Astrocyte (in vitro differentiated cells and primary cell): ENCODE data around the gene ALKBH3. TPM values are rescaled to one million over a fixed set of nuclear protein-coding genes. Genes with fewer than 3 reads are reported as not detected.

Source experiments
- DNase-seq: peaks from one replicate; pipeline ENCODE4 v3.0.0-alpha.2; 2010; ENCODE audit warnings: low read depth
- FAIRE-seq: peaks from 2 replicates; lab custom pipeline; 2011; peaks lifted over from hg19 to GRCh38; lab: Jason Lieb, UNC
- H2AFZ ChIP-seq: 2 replicates; pipeline ENCODE4 v1.6.0; 2012; ENCODE audit warnings: low read depth, low read length, inconsistent platforms
- H3K27ac ChIP-seq: 2 replicates; pipeline ENCODE4 v1.5.1; 2011; ENCODE audit warnings: low read depth, low read length, inconsistent platforms
- H3K27me3 ChIP-seq: 2 replicates; pipeline ENCODE4 v1.6.0; 2011; ENCODE audit warnings: low read length, inconsistent platforms; ENCODE audit not compliant: insufficient read depth
- H3K36me3 ChIP-seq: 2 replicates; pipeline ENCODE4 v1.5.1; 2011; ENCODE audit warnings: low read length, inconsistent platforms; ENCODE audit not compliant: insufficient read depth
- H3K4me1 ChIP-seq: 2 replicates; pipeline ENCODE4 v1.5.1; 2011; ENCODE audit warnings: low read length, inconsistent platforms; ENCODE audit not compliant: insufficient read depth
- H3K4me2 ChIP-seq: 2 replicates; pipeline ENCODE4 v1.6.0; 2012; ENCODE audit warnings: low read length, inconsistent platforms
- H3K4me3 ChIP-seq: 2 replicates; pipeline ENCODE4 v1.5.1; 2011; ENCODE audit warnings: low read depth, mild to moderate bottlenecking, low read length, inconsistent platforms; ENCODE audit not compliant: insufficient read depth
- H3K79me2 ChIP-seq: 2 replicates; pipeline ENCODE4 v1.6.0; 2012; ENCODE audit warnings: mild to moderate bottlenecking, low read length, inconsistent platforms; ENCODE audit not compliant: insufficient read depth
- H3K9ac ChIP-seq: 2 replicates; pipeline ENCODE4 v1.6.0; 2012; ENCODE audit warnings: mild to moderate bottlenecking, low read length, inconsistent platforms
- H3K9me3 ChIP-seq: 2 replicates; pipeline ENCODE4 v1.5.1; 2012; ENCODE audit warnings: low read depth, mild to moderate bottlenecking, low read length, inconsistent platforms; ENCODE audit not compliant: insufficient read depth
- H4K20me1 ChIP-seq: 2 replicates; pipeline ENCODE4 v1.6.0; 2012; ENCODE audit warnings: low read length, inconsistent platforms; ENCODE audit not compliant: insufficient read depth
- H3K27ac Mint-ChIP-seq: one replicate; pipeline ENCODE4 v1.8.0; 2021; ENCODE audit warnings: mild to moderate bottlenecking, mixed read lengths; ENCODE audit not compliant: unreplicated experiment
- H3K27me3 Mint-ChIP-seq: one replicate; pipeline ENCODE4 v1.8.0; 2021; ENCODE audit warnings: low read depth, mixed read lengths; ENCODE audit not compliant: unreplicated experiment
- H3K36me3 Mint-ChIP-seq: one replicate; pipeline ENCODE4 v1.8.0; 2021; ENCODE audit warnings: low read depth, mixed read lengths; ENCODE audit not compliant: unreplicated experiment
- H3K4me1 Mint-ChIP-seq: one replicate; pipeline ENCODE4 v1.8.0; 2021; ENCODE audit warnings: low read depth, mixed read lengths; ENCODE audit not compliant: unreplicated experiment
- H3K4me3 Mint-ChIP-seq: one replicate; pipeline ENCODE4 v1.8.0; 2021; ENCODE audit warnings: mild to moderate bottlenecking, moderate library complexity, mixed read lengths; ENCODE audit not compliant: unreplicated experiment
- H3K9me3 Mint-ChIP-seq: one replicate; pipeline ENCODE4 v1.8.0; 2021; ENCODE audit warnings: mild to moderate bottlenecking, mixed read lengths; ENCODE audit not compliant: unreplicated experiment
- CTCF ChIP-seq: IDR thresholded peaks from 2 replicates; pipeline ENCODE4 v1.5.1; 2011; ENCODE audit warnings: low read depth, mild to moderate bottlenecking, inconsistent platforms, low read length, moderate library complexity; ENCODE audit not compliant: insufficient read depth
- EZH2 ChIP-seq: IDR thresholded peaks from 2 replicates; pipeline ENCODE4 v1.6.1; 2012; ENCODE audit warnings: mild to moderate bottlenecking, low read length, inconsistent platforms; ENCODE audit not compliant: insufficient read depth
- total RNA-seq: library from RNA; stranded (reverse); gene quantifications from 2 replicates; pipeline ENCODE4 v1.2.1, GENCODE V29; 2021

ALKBH3 gene
- total RNA-seq, 1 donor from 2014 or later: 30.5 TPM

GRCh38 chr11:43924112-43924855 lies 43.7 kb downstream of the ALKBH3 start:
- H3K36me3 Mint-ChIP-seq: peaks cover 4% of the 10 kb centered on the region
- Histone ChIP-seq H2AFZ (no peak overlapping the region), H3K4me3 (no peak overlapping the region), H4K20me1 (peaks cover 3% of the 10 kb centered on the region), H3K27ac (peak overlapping the region; percentile 79), H3K27me3 (no peaks in the 10 kb centered on the region), H3K9ac (peak overlapping the region; percentile 69), H3K79me2 (no peaks in the 10 kb centered on the region), H3K36me3 (peaks cover 3% of the 10 kb centered on the region), H3K4me2 (peak overlapping the region; percentile 60), H3K9me3 (no peaks in the 10 kb centered on the region), H3K4me1 (peaks cover 38% of the 10 kb centered on the region)
- DNase-seq (no peak), FAIRE-seq (no peak)
- no peaks in the 10 kb centered on the region for H3K9me3 Mint-ChIP-seq
- peaks cover 8% of the 10 kb centered on the region for H3K27me3 Mint-ChIP-seq
- peaks cover 46% of the 10 kb centered on the region for H3K4me1 Mint-ChIP-seq
- H3K27ac Mint-ChIP-seq: peak overlapping the region; percentile 81
- H3K4me3 Mint-ChIP-seq: no peak overlapping the region
- TF ChIP-seq EZH2 (no peak), CTCF (no peak)

- no peak overlapping the region for H3K4me2 ChIP-seq
- Mint-ChIP-seq H3K4me1 (peaks cover 42% of the 10 kb centered on the region), H3K4me3 (no peak overlapping the region), H3K9me3 (no peaks in the 10 kb centered on the region), H3K36me3 (peaks cover 4% of the 10 kb centered on the region), H3K27ac (no peak overlapping the region), H3K27me3 (peaks cover 8% of the 10 kb centered on the region)
- DNase-seq (no peak), FAIRE-seq (no peak)
- H2AFZ ChIP-seq: no peak overlapping the region
- no peaks in the 10 kb centered on the region for H3K79me2 ChIP-seq
- peaks cover 2% of the 10 kb centered on the region for H4K20me1 ChIP-seq
- H3K27ac ChIP-seq: no peak overlapping the region
- no peaks in the 10 kb centered on the region for H3K27me3 ChIP-seq
- no peaks in the 10 kb centered on the region for H3K36me3 ChIP-seq
- H3K4me1 ChIP-seq: peaks cover 37% of the 10 kb centered on the region
- TF ChIP-seq CTCF (no peak), EZH2 (no peak)
- no peak overlapping the region for H3K4me3 ChIP-seq
- H3K9ac ChIP-seq: no peak overlapping the region
- H3K9me3 ChIP-seq: no peaks in the 10 kb centered on the region
Measured at GRCh38 chr11:43925063-43925931, 44.7 kb downstream of the ALKBH3 start.
